Measurements from ENCODE around the gene TMEM203.

Gene TMEM203

DNA sequence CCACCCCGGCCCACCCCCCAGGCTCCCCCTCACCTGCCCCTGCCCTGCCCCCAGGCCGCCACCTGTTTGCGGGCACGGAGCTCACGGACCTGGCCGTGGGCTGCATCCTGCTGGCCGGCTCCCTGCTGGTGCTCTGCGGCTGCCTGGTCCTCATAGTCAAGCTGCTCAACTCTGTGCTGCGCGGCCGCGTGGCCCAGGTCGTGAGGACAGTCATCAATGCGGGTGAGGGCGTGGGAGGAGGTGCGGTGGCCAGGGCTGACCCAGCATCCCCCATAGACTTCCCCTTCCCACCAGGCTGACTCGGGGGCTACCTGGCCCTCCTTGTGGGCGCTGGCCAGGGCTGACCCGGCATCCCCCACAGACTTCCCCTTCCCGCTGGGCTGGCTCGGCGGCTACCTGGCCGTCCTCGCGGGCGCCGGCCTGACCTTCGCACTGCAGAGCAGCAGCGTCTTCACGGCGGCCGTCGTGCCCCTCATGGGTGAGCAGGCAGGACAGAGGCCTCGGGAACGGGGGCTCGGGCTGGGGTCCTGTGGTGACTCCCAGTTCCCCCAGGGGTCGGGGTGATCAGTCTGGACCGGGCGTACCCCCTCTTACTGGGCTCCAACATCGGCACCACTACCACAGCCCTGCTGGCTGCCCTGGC, 28.7 kb upstream of the TMEM203 start:
- no peak for DNase-seq (ENCODE audit: low read depth in 1 of 2, low spot score in 1 of 2)
- Histone ChIP-seq H3K4me3 (replicated peaks; ENCODE audit: insufficient read depth, low read length) (no peak overlapping the region), H3K27ac (replicated peaks) (no peak overlapping the region), H3K27me3 (ENCODE audit: insufficient read depth, poor library complexity, severe bottlenecking) (peaks cover 14% of the 10 kb centered on the region)
- TF ChIP-seq POLR2AphosphoS5 (IDR thresholded peaks at IDR 0.05; ENCODE audit: low read depth) (no peak), GABPA (IDR thresholded peaks at IDR 0.05; ENCODE audit: low read depth) (no peak), CTCF (IDR thresholded peaks at IDR 0.05; ENCODE audit: insufficient read depth, low read length) (no peak), SPI1 (IDR thresholded peaks at IDR 0.05; ENCODE audit: borderline replicate concordance, low read depth) (no peak)
- TF ChIP-seq, protein P1, sequence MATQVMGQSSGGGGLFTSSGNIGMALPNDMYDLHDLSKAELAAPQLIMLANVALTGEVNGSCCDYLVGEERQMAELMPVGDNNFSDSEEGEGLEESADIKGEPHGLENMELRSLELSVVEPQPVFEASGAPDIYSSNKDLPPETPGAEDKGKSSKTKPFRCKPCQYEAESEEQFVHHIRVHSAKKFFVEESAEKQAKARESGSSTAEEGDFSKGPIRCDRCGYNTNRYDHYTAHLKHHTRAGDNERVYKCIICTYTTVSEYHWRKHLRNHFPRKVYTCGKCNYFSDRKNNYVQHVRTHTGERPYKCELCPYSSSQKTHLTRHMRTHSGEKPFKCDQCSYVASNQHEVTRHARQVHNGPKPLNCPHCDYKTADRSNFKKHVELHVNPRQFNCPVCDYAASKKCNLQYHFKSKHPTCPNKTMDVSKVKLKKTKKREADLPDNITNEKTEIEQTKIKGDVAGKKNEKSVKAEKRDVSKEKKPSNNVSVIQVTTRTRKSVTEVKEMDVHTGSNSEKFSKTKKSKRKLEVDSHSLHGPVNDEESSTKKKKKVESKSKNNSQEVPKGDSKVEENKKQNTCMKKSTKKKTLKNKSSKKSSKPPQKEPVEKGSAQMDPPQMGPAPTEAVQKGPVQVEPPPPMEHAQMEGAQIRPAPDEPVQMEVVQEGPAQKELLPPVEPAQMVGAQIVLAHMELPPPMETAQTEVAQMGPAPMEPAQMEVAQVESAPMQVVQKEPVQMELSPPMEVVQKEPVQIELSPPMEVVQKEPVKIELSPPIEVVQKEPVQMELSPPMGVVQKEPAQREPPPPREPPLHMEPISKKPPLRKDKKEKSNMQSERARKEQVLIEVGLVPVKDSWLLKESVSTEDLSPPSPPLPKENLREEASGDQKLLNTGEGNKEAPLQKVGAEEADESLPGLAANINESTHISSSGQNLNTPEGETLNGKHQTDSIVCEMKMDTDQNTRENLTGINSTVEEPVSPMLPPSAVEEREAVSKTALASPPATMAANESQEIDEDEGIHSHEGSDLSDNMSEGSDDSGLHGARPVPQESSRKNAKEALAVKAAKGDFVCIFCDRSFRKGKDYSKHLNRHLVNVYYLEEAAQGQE (IDR thresholded peaks at IDR 0.05; ENCODE audit: insufficient replicate concordance, low read depth), result no peak

GRCh38 chr9:137233143-137233980, 27.9 kb upstream of the TMEM203 start:
- Histone ChIP-seq H3K27ac (replicated peaks) (no peak overlapping the region), H3K4me3 (replicated peaks; ENCODE audit: insufficient read depth, low read length) (no peak overlapping the region), H3K27me3 (ENCODE audit: insufficient read depth, poor library complexity, severe bottlenecking) (peaks cover 14% of the 10 kb centered on the region)
- TF ChIP-seq SPI1 (IDR thresholded peaks at IDR 0.05; ENCODE audit: borderline replicate concordance, low read depth) (no peak), POLR2AphosphoS5 (IDR thresholded peaks at IDR 0.05; ENCODE audit: low read depth) (no peak), GABPA (IDR thresholded peaks at IDR 0.05; ENCODE audit: low read depth) (no peak)
- no peak for DNase-seq (ENCODE audit: low read depth in 1 of 2, low spot score in 1 of 2)

DNA sequence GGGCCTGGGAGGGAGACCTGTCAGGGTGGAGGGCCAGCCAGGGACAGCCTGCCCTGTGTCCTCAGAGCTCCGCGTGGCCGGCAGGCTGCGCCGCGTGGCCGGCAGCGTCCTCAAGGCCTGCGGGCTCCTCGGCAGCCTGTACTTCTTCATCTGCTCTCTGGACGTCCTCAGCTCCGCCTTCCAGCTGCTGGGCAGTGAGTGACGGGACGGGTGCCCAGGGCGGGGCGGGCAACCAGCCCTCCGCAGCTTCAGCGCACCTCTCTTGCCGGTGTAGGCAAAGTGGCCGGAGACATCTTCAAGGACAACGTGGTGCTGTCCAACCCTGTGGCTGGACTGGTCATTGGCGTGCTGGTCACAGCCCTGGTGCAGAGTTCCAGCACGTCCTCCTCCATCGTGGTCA, 27.1 kb upstream of the TMEM203 start:
- Histone ChIP-seq H3K27ac (replicated peaks) (no peak overlapping the region), H3K27me3 (ENCODE audit: insufficient read depth, poor library complexity, severe bottlenecking) (peaks cover 14% of the 10 kb centered on the region), H3K4me3 (replicated peaks; ENCODE audit: insufficient read depth, low read length) (no peak overlapping the region)
- TF ChIP-seq POLR2AphosphoS5 (IDR thresholded peaks at IDR 0.05; ENCODE audit: low read depth) (no peak), SPI1 (IDR thresholded peaks at IDR 0.05; ENCODE audit: borderline replicate concordance, low read depth) (no peak), GABPA (IDR thresholded peaks at IDR 0.05; ENCODE audit: low read depth) (no peak), CTCF (IDR thresholded peaks at IDR 0.05; ENCODE audit: insufficient read depth, low read length) (no peak)
- TF ChIP-seq, protein P1 (IDR thresholded peaks at IDR 0.05; ENCODE audit: insufficient replicate concordance, low read depth), result no peak
- no peak for DNase-seq (ENCODE audit: low read depth in 1 of 2, low spot score in 1 of 2)

GRCh38 chr9:137232101-137232500, 26.7 kb upstream of the TMEM203 start:
- DNase-seq (ENCODE audit: low read depth in 1 of 2, low spot score in 1 of 2), result no peak
- peaks cover 14% of the 10 kb centered on the region for H3K27me3 ChIP-seq (ENCODE audit: insufficient read depth, poor library complexity, severe bottlenecking)
- TF ChIP-seq SPI1 (IDR thresholded peaks at IDR 0.05; ENCODE audit: borderline replicate concordance, low read depth), result no peak
- no peak for TF ChIP-seq POLR2AphosphoS5 (IDR thresholded peaks at IDR 0.05; ENCODE audit: low read depth)
- TF ChIP-seq, protein P1 (IDR thresholded peaks at IDR 0.05; ENCODE audit: insufficient replicate concordance, low read depth), result no peak
- TF ChIP-seq CTCF (IDR thresholded peaks at IDR 0.05; ENCODE audit: insufficient read depth, low read length), result no peak
- no peak for TF ChIP-seq GABPA (IDR thresholded peaks at IDR 0.05; ENCODE audit: low read depth)
- no peak overlapping the region for H3K27ac ChIP-seq (replicated peaks)
- H3K4me3 ChIP-seq (replicated peaks; ENCODE audit: insufficient read depth, low read length), result no peak overlapping the region

Data from HL-60 (cell line).